ENCODE results near the gene GPR62. TPM values are rescaled to one million over a fixed set of nuclear protein-coding genes. Genes with fewer than 3 reads are reported as not detected.

GPR62 gene
- total RNA-seq, 1 donor from 2014 or later = not detected

DNA sequence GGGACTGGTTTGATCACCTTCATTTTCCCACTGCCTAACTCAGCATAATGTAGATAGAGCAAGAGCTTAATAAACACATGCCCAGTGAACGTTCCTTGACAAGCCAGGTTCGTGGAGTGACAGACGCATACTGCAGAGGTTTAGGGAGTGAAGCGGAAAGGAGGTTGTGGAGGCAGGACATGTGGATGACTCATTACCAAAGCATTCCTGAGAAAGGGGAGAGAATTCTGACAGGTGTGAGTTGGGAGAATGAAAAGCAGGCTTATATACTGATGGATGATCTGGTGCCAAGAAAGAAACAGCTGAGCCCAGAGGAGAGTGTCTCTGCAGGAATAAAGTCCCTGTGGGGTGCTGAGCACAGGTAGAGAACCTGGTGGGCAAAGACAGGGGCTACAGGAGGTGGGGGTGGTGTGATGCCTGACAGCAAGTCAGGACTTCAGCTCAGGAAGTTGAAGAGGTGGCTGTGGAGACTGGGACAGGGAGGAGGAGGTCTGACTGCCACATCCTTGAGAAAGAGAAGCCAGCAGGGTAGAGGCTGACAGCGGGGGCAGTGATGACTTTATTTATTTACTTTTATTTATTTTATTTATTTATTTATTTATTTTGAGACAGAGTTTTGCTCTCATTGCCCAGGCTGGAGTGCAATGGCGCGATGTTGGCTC is 42.9 kb downstream of the GPR62 start:
- H3K36me3 Mint-ChIP-seq (ENCODE audit: unreplicated experiment) = peaks cover 13% of the 10 kb centered on the region
- no peak for DNase-seq (ENCODE audit: extremely low spot score, unreplicated experiment)
- H3K4me3 Mint-ChIP-seq (ENCODE audit: unreplicated experiment) = no peak overlapping the region
- TF ChIP-seq, protein P1, sequence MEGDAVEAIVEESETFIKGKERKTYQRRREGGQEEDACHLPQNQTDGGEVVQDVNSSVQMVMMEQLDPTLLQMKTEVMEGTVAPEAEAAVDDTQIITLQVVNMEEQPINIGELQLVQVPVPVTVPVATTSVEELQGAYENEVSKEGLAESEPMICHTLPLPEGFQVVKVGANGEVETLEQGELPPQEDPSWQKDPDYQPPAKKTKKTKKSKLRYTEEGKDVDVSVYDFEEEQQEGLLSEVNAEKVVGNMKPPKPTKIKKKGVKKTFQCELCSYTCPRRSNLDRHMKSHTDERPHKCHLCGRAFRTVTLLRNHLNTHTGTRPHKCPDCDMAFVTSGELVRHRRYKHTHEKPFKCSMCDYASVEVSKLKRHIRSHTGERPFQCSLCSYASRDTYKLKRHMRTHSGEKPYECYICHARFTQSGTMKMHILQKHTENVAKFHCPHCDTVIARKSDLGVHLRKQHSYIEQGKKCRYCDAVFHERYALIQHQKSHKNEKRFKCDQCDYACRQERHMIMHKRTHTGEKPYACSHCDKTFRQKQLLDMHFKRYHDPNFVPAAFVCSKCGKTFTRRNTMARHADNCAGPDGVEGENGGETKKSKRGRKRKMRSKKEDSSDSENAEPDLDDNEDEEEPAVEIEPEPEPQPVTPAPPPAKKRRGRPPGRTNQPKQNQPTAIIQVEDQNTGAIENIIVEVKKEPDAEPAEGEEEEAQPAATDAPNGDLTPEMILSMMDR (IDR thresholded peaks at IDR 0.05) = no peak
- peaks cover 21% of the 10 kb centered on the region for H3K4me1 Mint-ChIP-seq (ENCODE audit: unreplicated experiment)
- H3K27me3 Mint-ChIP-seq (ENCODE audit: unreplicated experiment) = peaks cover 8% of the 10 kb centered on the region
- H3K27ac Mint-ChIP-seq (ENCODE audit: unreplicated experiment) = no peak overlapping the region
- H3K9me3 Mint-ChIP-seq (ENCODE audit: unreplicated experiment) = no peaks in the 10 kb centered on the region

DNA sequence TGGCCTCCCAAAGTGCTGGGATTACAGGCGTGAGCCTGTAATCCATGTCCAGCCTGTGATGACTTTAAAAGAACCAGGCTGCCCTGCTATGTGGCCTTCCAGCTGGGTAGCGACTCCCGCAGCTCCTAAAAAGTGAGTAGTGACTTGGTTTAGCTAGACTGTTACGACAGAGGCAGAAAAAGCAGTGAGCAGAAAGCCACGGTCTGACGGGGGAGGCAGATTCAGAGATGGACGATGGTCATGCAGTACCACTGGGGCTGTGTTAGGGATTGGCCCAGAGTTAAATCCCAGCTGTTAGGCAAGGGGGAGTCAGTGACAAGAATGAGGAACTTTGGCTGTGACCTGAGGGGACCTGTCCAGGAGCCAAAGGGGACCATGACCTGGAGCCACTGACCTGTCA is 43.6 kb downstream of the GPR62 start:
- Mint-ChIP-seq H3K9me3 (ENCODE audit: unreplicated experiment) (no peaks in the 10 kb centered on the region), H3K27me3 (ENCODE audit: unreplicated experiment) (peaks cover 8% of the 10 kb centered on the region), H3K36me3 (ENCODE audit: unreplicated experiment) (peaks cover 10% of the 10 kb centered on the region), H3K4me1 (ENCODE audit: unreplicated experiment) (peaks cover 21% of the 10 kb centered on the region), H3K27ac (ENCODE audit: unreplicated experiment) (no peak overlapping the region), H3K4me3 (ENCODE audit: unreplicated experiment) (no peak overlapping the region)
- TF ChIP-seq, protein P1 (IDR thresholded peaks at IDR 0.05) = no peak
- no peak for DNase-seq (ENCODE audit: extremely low spot score, unreplicated experiment)

DNA sequence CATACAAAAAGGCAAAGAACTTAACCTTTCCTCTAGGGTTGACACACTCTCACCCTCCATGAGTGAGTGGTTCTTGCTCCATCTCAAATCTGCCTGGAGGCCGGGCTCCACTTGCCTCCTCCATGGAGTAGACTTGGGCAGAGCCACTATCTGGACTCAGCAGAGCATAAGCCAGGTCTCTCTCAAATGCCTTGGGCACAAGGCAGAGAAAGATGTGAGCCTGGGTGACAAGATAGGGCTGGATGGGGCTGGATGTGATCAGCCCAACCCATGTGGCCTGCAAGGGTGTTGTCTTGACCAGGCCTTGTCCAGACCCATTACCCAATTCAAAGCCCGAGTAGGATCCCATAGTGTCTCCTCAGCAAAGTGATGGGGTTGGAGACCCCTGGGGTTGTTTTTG is 44.7 kb downstream of the GPR62 start:
- no peak overlapping the region for H3K27ac Mint-ChIP-seq (ENCODE audit: unreplicated experiment)
- no peaks in the 10 kb centered on the region for H3K9me3 Mint-ChIP-seq (ENCODE audit: unreplicated experiment)
- TF ChIP-seq, protein P1 (IDR thresholded peaks at IDR 0.05) = no peak
- H3K27me3 Mint-ChIP-seq (ENCODE audit: unreplicated experiment) = peaks cover 8% of the 10 kb centered on the region
- no peak overlapping the region for H3K4me3 Mint-ChIP-seq (ENCODE audit: unreplicated experiment)
- H3K36me3 Mint-ChIP-seq (ENCODE audit: unreplicated experiment) = peaks cover 4% of the 10 kb centered on the region
- peak; percentile 65 for DNase-seq (ENCODE audit: extremely low spot score, unreplicated experiment)
- H3K4me1 Mint-ChIP-seq (ENCODE audit: unreplicated experiment) = peaks cover 17% of the 10 kb centered on the region

DNA sequence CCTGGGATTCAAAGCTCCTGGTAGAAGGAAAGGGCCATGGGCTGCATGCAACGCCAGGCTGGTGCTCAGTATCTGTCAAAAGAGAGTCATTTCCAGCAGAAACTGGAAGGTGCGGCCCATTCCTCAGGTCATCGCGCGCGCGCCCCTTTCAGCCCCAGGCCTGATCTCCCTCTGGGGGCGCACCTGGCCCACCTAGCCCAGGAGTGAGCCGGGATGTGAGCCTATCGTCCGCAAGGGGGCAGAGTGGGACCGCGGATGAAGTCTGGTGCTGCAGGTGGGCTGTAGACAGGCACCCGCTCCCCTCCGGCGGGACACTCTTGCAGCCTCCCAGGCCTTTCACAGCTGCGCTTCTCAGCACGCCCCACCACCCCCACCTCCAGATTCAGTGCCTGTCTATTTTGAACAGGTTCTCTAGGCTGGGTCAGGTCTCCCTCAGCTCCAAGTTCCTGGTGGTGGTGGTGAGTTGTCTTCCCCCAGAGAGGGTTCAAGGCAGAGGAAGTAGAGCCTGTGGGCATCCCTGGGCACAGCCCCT is 46.3 kb downstream of the GPR62 start:
- Mint-ChIP-seq H3K9me3 (ENCODE audit: unreplicated experiment) (no peaks in the 10 kb centered on the region), H3K4me1 (ENCODE audit: unreplicated experiment) (peaks cover 22% of the 10 kb centered on the region), H3K36me3 (ENCODE audit: unreplicated experiment) (no peaks in the 10 kb centered on the region), H3K27me3 (ENCODE audit: unreplicated experiment) (peaks cover 8% of the 10 kb centered on the region), H3K27ac (ENCODE audit: unreplicated experiment) (no peak overlapping the region), H3K4me3 (ENCODE audit: unreplicated experiment) (no peak overlapping the region)
- TF ChIP-seq, protein P1 (IDR thresholded peaks at IDR 0.05) = peak; percentile 97
- peak; percentile 90 for DNase-seq (ENCODE audit: extremely low spot score, unreplicated experiment)

DNA sequence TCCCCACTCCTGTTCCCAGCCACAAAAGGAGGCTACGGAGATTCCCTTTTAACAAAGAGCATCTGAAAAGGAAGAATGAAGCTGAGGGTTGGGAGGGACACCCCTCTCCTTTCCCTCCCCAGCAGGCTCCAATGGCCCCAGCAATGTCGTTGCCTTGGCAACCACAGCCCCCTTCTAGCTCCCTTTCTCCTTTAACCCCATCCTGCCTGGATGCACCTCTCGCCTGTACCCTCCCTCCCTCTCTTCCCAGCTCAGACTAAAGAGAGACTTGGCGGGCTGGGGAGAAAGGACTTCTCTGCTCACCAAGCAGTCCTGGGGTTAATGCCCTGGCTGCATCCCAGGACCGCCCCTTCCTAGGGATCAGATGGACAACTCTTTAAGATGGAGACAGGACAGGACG is 47.6 kb downstream of the GPR62 start:
- no peaks in the 10 kb centered on the region for H3K36me3 Mint-ChIP-seq (ENCODE audit: unreplicated experiment)
- peaks cover 22% of the 10 kb centered on the region for H3K4me1 Mint-ChIP-seq (ENCODE audit: unreplicated experiment)
- TF ChIP-seq, protein P1 (IDR thresholded peaks at IDR 0.05) = no peak
- H3K4me3 Mint-ChIP-seq (ENCODE audit: unreplicated experiment) = no peak overlapping the region
- DNase-seq (ENCODE audit: extremely low spot score, unreplicated experiment) = no peak
- H3K27me3 Mint-ChIP-seq (ENCODE audit: unreplicated experiment) = peaks cover 5% of the 10 kb centered on the region
- H3K27ac Mint-ChIP-seq (ENCODE audit: unreplicated experiment) = no peak overlapping the region
- H3K9me3 Mint-ChIP-seq (ENCODE audit: unreplicated experiment) = no peaks in the 10 kb centered on the region
